DND-41 (cell line): ENCODE measurements around the gene NMT2.

Experiments
- ATAC-seq: fragments of 200-7000 bp; cut with Tn5 transposase; 3 replicates; pipeline ENCODE4 v1.9.1; 2021; ENCODE audit warnings: low read depth; ENCODE audit not compliant: insufficient read depth
- DNase-seq: peaks from one replicate; pipeline ENCODE4 v3.0.0-alpha.2; 2020
- H2AFZ ChIP-seq: 2 replicates; pipeline ENCODE4 v1.6.0; 2012; ENCODE audit warnings: low read depth, low read length
- H3K27ac ChIP-seq: 2 replicates; pipeline ENCODE4 v1.5.1; 2012; ENCODE audit warnings: low read length, inconsistent platforms
- H3K27me3 ChIP-seq: fragments of 200-600 bp; sonication (generic); 2 replicates; pipeline ENCODE4 v1.6.0; 2012; ENCODE audit warnings: low read length, mild to moderate bottlenecking, inconsistent platforms; ENCODE audit not compliant: insufficient read depth, poor library complexity
- H3K36me3 ChIP-seq: 2 replicates; pipeline ENCODE4 v1.5.1; 2012; ENCODE audit warnings: low read length, inconsistent platforms; ENCODE audit not compliant: insufficient read depth
- H3K4me1 ChIP-seq: 2 replicates; pipeline ENCODE4 v1.5.1; 2012; ENCODE audit warnings: mild to moderate bottlenecking, low read length; ENCODE audit not compliant: insufficient read depth
- H3K4me2 ChIP-seq: 2 replicates; pipeline ENCODE4 v1.6.0; 2012; ENCODE audit warnings: mild to moderate bottlenecking, moderate library complexity, low read length, inconsistent platforms; ENCODE audit not compliant: insufficient read depth
- H3K4me3 ChIP-seq, 2 experiments: fragments of 200-600 bp in 1 of 2; shearing (Covaris generic) in 1 of 2; 2 replicates each; pipeline ENCODE4 v1.5.1; 2012 to 2016; ENCODE audit warnings: inconsistent platforms in 2 of 2, low read length in 2 of 2, mild to moderate bottlenecking in 2 of 2, low read depth in 1 of 2, moderate library complexity in 1 of 2
- H3K79me2 ChIP-seq: 2 replicates; pipeline ENCODE4 v1.6.0; 2012; ENCODE audit warnings: low read length, inconsistent platforms; ENCODE audit not compliant: insufficient read depth
- H3K9ac ChIP-seq: 2 replicates; pipeline ENCODE4 v1.6.0; 2012; ENCODE audit warnings: low read depth, mild to moderate bottlenecking, inconsistent platforms, low read length, moderate library complexity
- H3K9me3 ChIP-seq: 2 replicates; pipeline ENCODE4 v1.5.1; 2012; ENCODE audit warnings: low read length, moderate library complexity, mild to moderate bottlenecking, inconsistent platforms; ENCODE audit not compliant: insufficient read depth, severe bottlenecking
- H4K20me1 ChIP-seq: 2 replicates; pipeline ENCODE4 v1.6.0; 2012; ENCODE audit warnings: low read length; ENCODE audit not compliant: insufficient read depth
- CTCF ChIP-seq: IDR thresholded peaks from 2 replicates; pipeline ENCODE4 v1.5.1; 2012; ENCODE audit warnings: borderline replicate concordance, low read length, moderate library complexity, mild to moderate bottlenecking; ENCODE audit not compliant: poor library complexity, severe bottlenecking; ENCODE audit errors: extremely low read depth
- EZH2 ChIP-seq: IDR thresholded peaks from 3 replicates; pipeline ENCODE4 v1.6.1; 2012; ENCODE audit warnings: borderline replicate concordance, low read depth, mild to moderate bottlenecking, moderate library complexity, low read length, inconsistent platforms; ENCODE audit not compliant: severe bottlenecking

The NMT2 gene

GRCh38 chr10:15211464-15211979 is 43.0 kb upstream of the NMT2 start:
- Histone ChIP-seq H3K79me2 (no peaks in the 10 kb centered on the region), H3K4me3 (no peak overlapping the region), H4K20me1 (no peaks in the 10 kb centered on the region), H3K4me2 (no peak overlapping the region), H3K27ac (no peak overlapping the region), H3K36me3 (peaks cover 14% of the 10 kb centered on the region), H3K4me1 (peaks cover 33% of the 10 kb centered on the region), H3K9ac (no peak overlapping the region), H3K27me3 (no peaks in the 10 kb centered on the region), H3K9me3 (no peaks in the 10 kb centered on the region), H2AFZ (no peak overlapping the region)
- DNase-seq (no peak), ATAC-seq (no peak)
- TF ChIP-seq CTCF (no peak), EZH2 (no peak)

- ATAC-seq (no peak), DNase-seq (no peak)
- Histone ChIP-seq H4K20me1 (no peaks in the 10 kb centered on the region), H3K9ac (no peak overlapping the region), H3K36me3 (peaks cover 14% of the 10 kb centered on the region), H3K27ac (no peak overlapping the region), H3K4me3 (no peak overlapping the region), H3K9me3 (no peaks in the 10 kb centered on the region), H3K4me2 (no peak overlapping the region), H3K4me1 (peaks cover 33% of the 10 kb centered on the region), H2AFZ (no peak overlapping the region), H3K79me2 (no peaks in the 10 kb centered on the region), H3K27me3 (no peaks in the 10 kb centered on the region)
- TF ChIP-seq CTCF (no peak), EZH2 (no peak)
Observed at GRCh38 chr10:15210521-15210920, 42.0 kb upstream of the NMT2 start.

DNA sequence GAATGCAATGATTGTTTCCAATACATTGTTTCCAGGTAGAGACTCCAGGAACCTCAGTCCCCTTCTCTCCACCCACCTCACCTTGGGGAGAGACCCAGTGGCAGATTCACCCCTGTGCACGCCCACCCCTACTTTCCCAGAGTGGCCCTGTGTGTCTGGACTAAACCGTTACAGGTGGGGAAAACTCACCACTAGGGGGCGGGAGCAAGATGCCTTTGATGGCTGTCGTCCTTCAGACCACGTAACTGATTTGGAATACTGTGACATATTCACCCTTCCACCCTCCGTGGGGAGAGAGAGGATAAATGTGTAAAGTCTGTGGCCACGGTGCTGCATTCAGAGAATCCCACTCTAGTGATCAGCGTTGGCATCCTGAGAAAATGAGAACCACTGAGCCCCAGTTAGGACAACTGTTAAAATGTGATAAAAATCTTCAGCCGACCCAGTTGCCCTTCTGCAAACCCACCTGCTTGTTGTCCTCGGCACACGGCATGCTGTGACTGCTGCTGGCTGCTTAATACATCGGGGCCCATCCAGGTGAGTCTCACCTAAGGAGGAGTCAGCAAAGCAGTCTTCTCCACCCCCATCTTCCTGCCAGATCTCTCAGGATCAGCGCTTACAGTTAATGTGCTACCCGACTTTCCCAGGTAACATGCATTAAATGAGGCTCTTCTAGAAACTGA is 41.5 kb upstream of the NMT2 start:
- Histone ChIP-seq H3K79me2 (no peaks in the 10 kb centered on the region), H3K36me3 (peaks cover 14% of the 10 kb centered on the region), H3K4me1 (peaks cover 33% of the 10 kb centered on the region), H4K20me1 (no peaks in the 10 kb centered on the region), H3K9ac (no peak overlapping the region), H3K27me3 (no peaks in the 10 kb centered on the region), H2AFZ (no peak overlapping the region), H3K9me3 (no peaks in the 10 kb centered on the region), H3K4me3 (no peak overlapping the region), H3K27ac (peak overlapping the region; percentile 49; the same call in 1 of the 2 replicates), H3K4me2 (no peak overlapping the region)
- ATAC-seq: peak; percentile 77
- TF ChIP-seq CTCF: peak; percentile 95
- TF ChIP-seq EZH2: no peak
- DNase-seq: peak; percentile 82
